ENCODE data around the gene TLL2.

DNA sequence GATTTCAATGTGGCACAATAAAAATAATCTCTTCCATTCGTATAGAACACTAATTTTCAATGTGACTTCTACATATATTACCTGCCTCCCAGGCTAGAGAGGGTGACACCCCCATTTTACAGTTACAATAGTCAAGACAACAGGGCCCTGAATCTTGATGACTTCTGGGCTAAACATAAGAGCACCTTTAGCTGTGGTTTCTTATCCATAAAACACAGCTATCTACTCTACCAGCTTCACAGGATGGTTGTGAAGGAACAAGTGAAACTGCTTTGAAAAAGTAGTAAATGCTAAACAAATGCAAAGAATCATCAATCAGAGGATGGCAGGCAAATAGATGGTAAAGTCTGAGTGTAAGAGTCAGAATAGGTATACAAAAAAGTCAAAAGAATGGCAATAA, 3.6 kb upstream of the TLL2 start:
- no peak for TF ChIP-seq POLR2AphosphoS5 (IDR thresholded peaks at IDR 0.05; ENCODE audit: low read depth, low read length)
- TF ChIP-seq, protein P1, sequence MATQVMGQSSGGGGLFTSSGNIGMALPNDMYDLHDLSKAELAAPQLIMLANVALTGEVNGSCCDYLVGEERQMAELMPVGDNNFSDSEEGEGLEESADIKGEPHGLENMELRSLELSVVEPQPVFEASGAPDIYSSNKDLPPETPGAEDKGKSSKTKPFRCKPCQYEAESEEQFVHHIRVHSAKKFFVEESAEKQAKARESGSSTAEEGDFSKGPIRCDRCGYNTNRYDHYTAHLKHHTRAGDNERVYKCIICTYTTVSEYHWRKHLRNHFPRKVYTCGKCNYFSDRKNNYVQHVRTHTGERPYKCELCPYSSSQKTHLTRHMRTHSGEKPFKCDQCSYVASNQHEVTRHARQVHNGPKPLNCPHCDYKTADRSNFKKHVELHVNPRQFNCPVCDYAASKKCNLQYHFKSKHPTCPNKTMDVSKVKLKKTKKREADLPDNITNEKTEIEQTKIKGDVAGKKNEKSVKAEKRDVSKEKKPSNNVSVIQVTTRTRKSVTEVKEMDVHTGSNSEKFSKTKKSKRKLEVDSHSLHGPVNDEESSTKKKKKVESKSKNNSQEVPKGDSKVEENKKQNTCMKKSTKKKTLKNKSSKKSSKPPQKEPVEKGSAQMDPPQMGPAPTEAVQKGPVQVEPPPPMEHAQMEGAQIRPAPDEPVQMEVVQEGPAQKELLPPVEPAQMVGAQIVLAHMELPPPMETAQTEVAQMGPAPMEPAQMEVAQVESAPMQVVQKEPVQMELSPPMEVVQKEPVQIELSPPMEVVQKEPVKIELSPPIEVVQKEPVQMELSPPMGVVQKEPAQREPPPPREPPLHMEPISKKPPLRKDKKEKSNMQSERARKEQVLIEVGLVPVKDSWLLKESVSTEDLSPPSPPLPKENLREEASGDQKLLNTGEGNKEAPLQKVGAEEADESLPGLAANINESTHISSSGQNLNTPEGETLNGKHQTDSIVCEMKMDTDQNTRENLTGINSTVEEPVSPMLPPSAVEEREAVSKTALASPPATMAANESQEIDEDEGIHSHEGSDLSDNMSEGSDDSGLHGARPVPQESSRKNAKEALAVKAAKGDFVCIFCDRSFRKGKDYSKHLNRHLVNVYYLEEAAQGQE (IDR thresholded peaks at IDR 0.05; ENCODE audit: insufficient read depth in 1 of 2, low read depth in 2 of 2, low read length in 2 of 2), result no peak
